Upper lobe of right lung (tissue), 1 donor: ENCODE data around the gene TMEM239. TPM values are rescaled to one million over a fixed set of nuclear protein-coding genes. Genes with fewer than 3 reads are reported as not detected.
A peak's percentile ranks its signal among the peaks of the same experiment; 100 is the strongest.

Experiments
- ATAC-seq: fragments of 200-7000 bp; cut with Tn5 transposase; one replicate; pipeline ENCODE4 v1.9.1; 2020; ENCODE audit warnings: mild to moderate bottlenecking, moderate library complexity
- DNase-seq: peaks from one replicate; pipeline ENCODE4 v3.0.0-alpha.2; 2020
- H3K27ac ChIP-seq: fragments of 200-600 bp; one replicate; pipeline ENCODE4 v1.8.0; 2022
- H3K27me3 ChIP-seq: fragments of 200-600 bp; one replicate; pipeline ENCODE4 v1.8.0; 2022; ENCODE audit warnings: mild to moderate bottlenecking
- H3K36me3 ChIP-seq: fragments of 200-600 bp; one replicate; pipeline ENCODE4 v1.8.0; 2022
- H3K4me1 ChIP-seq: fragments of 200-600 bp; one replicate; pipeline ENCODE4 v1.8.0; 2022
- H3K4me3 ChIP-seq: fragments of 200-600 bp; one replicate; pipeline ENCODE4 v1.8.0; 2022; ENCODE audit warnings: mild to moderate bottlenecking
- H3K9me3 ChIP-seq: fragments of 200-600 bp; one replicate; pipeline ENCODE4 v1.8.0; 2022
- CTCF ChIP-seq: fragments of 200-600 bp; IDR thresholded peaks from one replicate; pipeline ENCODE4 v1.8.0; 2022; ENCODE audit warnings: antibody characterized with exemption
- intact Hi-C: fragments of 100-400 bp; cut with DNase I; formaldehyde crosslinking; loops from one replicate; pipeline ENCODE4 v1.11.0; 2022
- total RNA-seq: library from RNA; stranded (reverse); fragmentation: NEBNext Ultra II Directional; extraction: Animal tissue kit (Norgen Biotek cat#: 25700); gene quantifications from one replicate; pipeline ENCODE4 v1.2.1, GENCODE V29; 2021
- donor health status: DM: no; HTN: yes; CAD: no; lungs with severe emphysema.

Gene TMEM239
- total RNA-seq, 1 donor from 2014 or later: not detected

- Histone ChIP-seq H3K36me3 (no peaks in the 10 kb centered on the region), H3K27me3 (no peaks in the 10 kb centered on the region), H3K9me3 (no peaks in the 10 kb centered on the region), H3K27ac (peak within 1 kb of the TSS; percentile 95), H3K4me3 (peak within 1 kb of the TSS; percentile 96), H3K4me1 (peaks cover 16% of the 10 kb centered on the region)
- DNase-seq (peak; percentile 96), ATAC-seq (peak; percentile 98)
- no peak for TF ChIP-seq CTCF
- intact Hi-C loops: no loop called here
Observed at GRCh38 chr20:2840138-2840966, 24.2 kb downstream of the TMEM239 start, which contains the start of the genes PCED1A and VPS16. Gene PCED1A, minus strand, starts transcription at chr20:2840655. Its CDS starts 743 bp downstream, at chr20:2839912. Gene VPS16, plus strand, starts transcription at chr20:2840745. Its CDS starts 30 bp downstream, at chr20:2840775.

GRCh38 chr20:2840967-2841531 lies 24.9 kb downstream of the TMEM239 start:
- H3K4me1 ChIP-seq: peaks cover 16% of the 10 kb centered on the region

DNA sequence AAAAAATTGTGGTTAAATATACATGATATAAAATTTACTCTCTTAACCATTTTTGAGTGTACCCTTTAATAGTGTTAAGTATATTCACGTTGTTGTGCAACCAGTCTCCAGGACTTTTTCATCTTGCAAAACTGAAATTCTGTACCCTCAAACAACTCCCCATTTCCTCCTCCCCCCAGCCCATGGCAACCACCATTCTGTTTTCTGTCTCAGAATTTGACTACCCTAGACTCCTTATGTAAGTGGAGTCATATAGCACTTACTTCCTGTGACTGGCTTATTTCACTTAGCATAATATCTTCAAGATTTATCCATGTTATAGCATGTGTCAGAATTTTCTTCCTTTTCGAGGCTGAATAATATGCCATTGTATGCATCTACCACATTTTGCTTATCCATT lies 29.4 kb downstream of the TMEM239 start:
- intact Hi-C loops: no loop called here
- H3K9me3 ChIP-seq: no peaks in the 10 kb centered on the region
- DNase-seq (no peak), ATAC-seq (no peak)
- no peaks in the 10 kb centered on the region for H3K27me3 ChIP-seq
- H3K27ac ChIP-seq: no peak overlapping the region
- H3K4me1 ChIP-seq: peaks cover 9% of the 10 kb centered on the region
- no peak overlapping the region for H3K4me3 ChIP-seq
- TF ChIP-seq CTCF: no peak
- no peaks in the 10 kb centered on the region for H3K36me3 ChIP-seq

More at GRCh38 chr20:2840967-2841531, 24.9 kb downstream of the TMEM239 start:
- no peaks in the 10 kb centered on the region for H3K9me3 ChIP-seq
- no peaks in the 10 kb centered on the region for H3K27me3 ChIP-seq
- peak overlapping the region; percentile 96 for H3K4me3 ChIP-seq
- peak; percentile 52 for ATAC-seq
- intact Hi-C loops: no loop called here
- H3K36me3 ChIP-seq: no peaks in the 10 kb centered on the region
- DNase-seq: peak; percentile 83
- no peak for TF ChIP-seq CTCF
- peak overlapping the region; percentile 95 for H3K27ac ChIP-seq

DNA sequence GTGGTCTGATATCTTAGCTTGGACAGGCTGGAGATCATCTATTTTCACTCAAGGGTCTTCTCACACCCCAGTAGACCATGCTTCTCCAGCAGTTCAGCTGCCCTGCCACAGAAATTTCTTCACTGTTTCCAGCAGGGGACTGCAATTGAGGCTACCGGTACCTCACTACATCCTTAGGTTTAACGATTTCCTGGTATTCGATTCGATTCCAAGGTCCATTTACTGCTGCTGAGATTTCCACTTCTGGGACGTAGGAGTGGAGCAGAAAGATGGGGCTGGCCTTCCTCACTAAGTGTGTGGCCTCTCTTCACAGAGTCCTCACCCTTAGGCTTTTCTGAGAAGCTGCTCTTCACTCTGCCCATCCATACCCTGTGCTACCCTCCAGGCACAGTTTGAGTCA lies 30.5 kb downstream of the TMEM239 start:
- no peak for ATAC-seq

GRCh38 chr20:2847802-2848201 lies 31.6 kb downstream of the TMEM239 start:
- Histone ChIP-seq H3K4me3 (no peak overlapping the region), H3K9me3 (no peaks in the 10 kb centered on the region), H3K36me3 (no peaks in the 10 kb centered on the region), H3K4me1 (peaks cover 3% of the 10 kb centered on the region), H3K27me3 (no peaks in the 10 kb centered on the region), H3K27ac (no peak overlapping the region)
- TF ChIP-seq CTCF: no peak
- intact Hi-C loops: no loop called here
- no peak for DNase-seq
- no peak for ATAC-seq

More for the DNA sequence above, 30.5 kb downstream of the TMEM239 start:
- H3K36me3 ChIP-seq: no peaks in the 10 kb centered on the region
- H3K4me3 ChIP-seq: no peak overlapping the region
- no peaks in the 10 kb centered on the region for H3K9me3 ChIP-seq
- H3K27me3 ChIP-seq: no peaks in the 10 kb centered on the region
- no peak for DNase-seq
- H3K27ac ChIP-seq: no peak overlapping the region
- H3K4me1 ChIP-seq: peaks cover 2% of the 10 kb centered on the region
- TF ChIP-seq CTCF: no peak
- intact Hi-C loops: no loop called here
